H1 (cell line): ENCODE results near the gene P3R3URF. TPM values are rescaled to one million over a fixed set of nuclear protein-coding genes. Genes with fewer than 3 reads are reported as not detected.

ENCODE experiments used
- CHD1 ChIP-seq: IDR thresholded peaks from 2 replicates; pipeline ENCODE4 v1.6.1; 2012; ENCODE audit warnings: low read depth, low read length, improper control_type of control experiment
- MAFK ChIP-seq: IDR thresholded peaks from 2 replicates; pipeline ENCODE4 v1.6.1; 2012; ENCODE audit warnings: low read depth, mild to moderate bottlenecking, improper control_type of control experiment, low read length
- POLR2AphosphoS5 ChIP-seq: IDR thresholded peaks from 2 replicates; pipeline ENCODE4 v1.6.1; 2011; ENCODE audit warnings: low read depth, low read length
- RBBP5 ChIP-seq: IDR thresholded peaks from 2 replicates; pipeline ENCODE4 v1.7.1; 2012; ENCODE audit warnings: low read depth, mild to moderate bottlenecking, inconsistent platforms, low read length, moderate library complexity, borderline replicate concordance
- SIX5 ChIP-seq: IDR thresholded peaks from 2 replicates; pipeline ENCODE4 v1.6.1; 2011; ENCODE audit warnings: mild to moderate bottlenecking, low read depth, low read length
- YY1 ChIP-seq: IDR thresholded peaks from 2 replicates; pipeline ENCODE4 v1.6.1; 2011; ENCODE audit warnings: low read depth, mild to moderate bottlenecking, low read length
- polyA plus RNA-seq, 7 experiments: library from polyadenylated mRNA; depleted of rRNA in 3 of 7; stranded (reverse) in 5 of 7; unstranded in 2 of 7; fragments of >200 nt in 5 of 7; fragments of 200-250 nt in 2 of 7; gene quantifications; 1 replicate in 5 of 7; 2 replicates in 1 of 7; 4 replicates in 1 of 7; pipeline versions ENCODE4 v1.2.1 to v1.2.3, GENCODE V29; 2011 to 2013; ENCODE audit warnings: missing spikeins in 2 of 7, mixed read lengths in 2 of 7
- total RNA-seq: library from RNA; stranded (reverse); fragmentation: NEBNext Ultra II Directional; extraction: Animal tissue kit (Norgen Biotek cat#: 25700); gene quantifications from 2 replicates; pipeline ENCODE4 v1.2.1, GENCODE V29; 2021
- TF ChIP-seq, protein P1 (sequence below), 3 experiments: IDR thresholded peaks; 1 replicate in 2 of 3; 2 replicates in 1 of 3; pipeline versions ENCODE4 v1.5.1 to v1.6.1; 2011; ENCODE audit warnings: low read length in 3 of 3, mild to moderate bottlenecking in 3 of 3, inconsistent platforms in 2 of 3, low read depth in 1 of 3, moderate library complexity in 1 of 3; ENCODE audit not compliant: insufficient read depth in 1 of 3; ENCODE audit errors: control extremely low read depth in 1 of 3
- TF ChIP-seq, protein P2 (sequence below): IDR thresholded peaks from 2 replicates; pipeline ENCODE4 v1.6.1; 2011; ENCODE audit warnings: low read depth, mild to moderate bottlenecking, low read length; ENCODE audit not compliant: insufficient read depth

Gene P3R3URF
- total and polyA plus RNA-seq, 2 of the 8 experiments (the other 6 are each of a cell fraction or from before 2014, with no cell fraction given), result not detected

GRCh38 chr1:46192171-46192570, 15.9 kb upstream of the P3R3URF start (continued):
- TF ChIP-seq, protein P1, sequence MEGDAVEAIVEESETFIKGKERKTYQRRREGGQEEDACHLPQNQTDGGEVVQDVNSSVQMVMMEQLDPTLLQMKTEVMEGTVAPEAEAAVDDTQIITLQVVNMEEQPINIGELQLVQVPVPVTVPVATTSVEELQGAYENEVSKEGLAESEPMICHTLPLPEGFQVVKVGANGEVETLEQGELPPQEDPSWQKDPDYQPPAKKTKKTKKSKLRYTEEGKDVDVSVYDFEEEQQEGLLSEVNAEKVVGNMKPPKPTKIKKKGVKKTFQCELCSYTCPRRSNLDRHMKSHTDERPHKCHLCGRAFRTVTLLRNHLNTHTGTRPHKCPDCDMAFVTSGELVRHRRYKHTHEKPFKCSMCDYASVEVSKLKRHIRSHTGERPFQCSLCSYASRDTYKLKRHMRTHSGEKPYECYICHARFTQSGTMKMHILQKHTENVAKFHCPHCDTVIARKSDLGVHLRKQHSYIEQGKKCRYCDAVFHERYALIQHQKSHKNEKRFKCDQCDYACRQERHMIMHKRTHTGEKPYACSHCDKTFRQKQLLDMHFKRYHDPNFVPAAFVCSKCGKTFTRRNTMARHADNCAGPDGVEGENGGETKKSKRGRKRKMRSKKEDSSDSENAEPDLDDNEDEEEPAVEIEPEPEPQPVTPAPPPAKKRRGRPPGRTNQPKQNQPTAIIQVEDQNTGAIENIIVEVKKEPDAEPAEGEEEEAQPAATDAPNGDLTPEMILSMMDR (IDR thresholded peaks at IDR 0.05; ENCODE audit: control extremely low read depth in 1 of 3, insufficient read depth in 1 of 3, low read depth in 1 of 3, low read length in 3 of 3), result no peak
- TF ChIP-seq YY1 (no peak), POLR2AphosphoS5 (no peak), SIX5 (no peak), MAFK (no peak), CHD1 (no peak), RBBP5 (no peak)
- TF ChIP-seq, protein P2, sequence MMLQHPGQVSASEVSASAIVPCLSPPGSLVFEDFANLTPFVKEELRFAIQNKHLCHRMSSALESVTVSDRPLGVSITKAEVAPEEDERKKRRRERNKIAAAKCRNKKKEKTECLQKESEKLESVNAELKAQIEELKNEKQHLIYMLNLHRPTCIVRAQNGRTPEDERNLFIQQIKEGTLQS, result no peak
